GM19023 (cell line): Measurements from ENCODE around the gene ITGA11.

Source experiments
- ATAC-seq: cut with Tn5 transposase; IDR thresholded peaks from one replicate; pipeline ENCODE4 v1.9.1; 2021; ENCODE audit warnings: mild to moderate bottlenecking, moderate library complexity; ENCODE audit not compliant: unreplicated experiment

Gene ITGA11

GRCh38 chr15:68300115-68300940, 131.6 kb downstream of the ITGA11 start:
- ATAC-seq = no peak

GRCh38 chr15:68299436-68299835, 132.5 kb downstream of the ITGA11 start:
- peak; percentile 9 for ATAC-seq

GRCh38 chr15:68298882-68299381, 133.0 kb downstream of the ITGA11 start:
- peak; percentile 77 for ATAC-seq

GRCh38 chr15:68298336-68298735, 133.6 kb downstream of the ITGA11 start:
- no peak for ATAC-seq

GRCh38 chr15:68295014-68295805, 136.8 kb downstream of the ITGA11 start:
- no peak for ATAC-seq

- no peak for ATAC-seq
These were observed 139.0 kb downstream of the ITGA11 start for GRCh38 chr15:68292967-68293366.

GRCh38 chr15:68292157-68292781, 139.7 kb downstream of the ITGA11 start:
- no peak for ATAC-seq

DNA sequence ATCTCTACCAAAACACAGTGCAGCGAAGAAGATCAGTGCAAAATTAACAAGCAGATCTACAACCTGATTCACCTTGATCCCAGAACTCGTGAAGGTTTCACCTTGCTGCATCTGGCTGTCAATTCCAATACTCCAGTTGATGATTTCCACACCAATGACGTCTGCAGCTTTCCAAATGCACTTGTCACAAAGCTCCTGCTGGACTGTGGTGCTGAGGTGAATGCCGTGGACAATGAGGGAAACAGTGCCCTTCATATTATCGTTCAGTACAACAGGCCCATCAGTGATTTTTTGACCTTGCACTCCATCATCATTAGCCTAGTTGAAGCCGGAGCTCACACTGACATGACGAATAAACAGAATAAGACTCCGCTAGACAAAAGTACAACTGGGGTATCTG, 141.2 kb downstream of the ITGA11 start:
- no peak for ATAC-seq

- ATAC-seq = no peak
These were observed 142.2 kb downstream of the ITGA11 start for GRCh38 chr15:68289621-68290352.

DNA sequence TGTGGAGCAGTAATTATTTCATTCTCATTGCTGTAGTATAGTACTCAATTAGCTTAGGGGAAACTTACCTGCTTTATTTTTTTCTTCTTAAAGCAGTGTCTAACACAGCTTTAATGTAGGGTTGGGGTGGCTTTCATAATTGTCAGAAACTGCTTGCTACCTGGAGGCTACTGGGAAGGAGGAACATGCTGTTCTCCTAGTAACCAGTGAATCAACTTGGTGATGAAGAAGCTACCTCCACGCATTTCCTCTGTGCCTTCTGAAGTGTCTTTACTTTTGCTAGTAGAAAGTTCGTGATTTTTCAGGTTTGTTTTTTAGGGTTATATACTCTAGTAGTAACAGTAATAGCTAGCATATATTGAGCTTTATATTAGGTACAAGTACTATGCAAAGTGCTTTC, 142.9 kb downstream of the ITGA11 start:
- ATAC-seq = no peak

- ATAC-seq = no peak
These were observed 145.7 kb downstream of the ITGA11 start for GRCh38 chr15:68286256-68286655.

DNA sequence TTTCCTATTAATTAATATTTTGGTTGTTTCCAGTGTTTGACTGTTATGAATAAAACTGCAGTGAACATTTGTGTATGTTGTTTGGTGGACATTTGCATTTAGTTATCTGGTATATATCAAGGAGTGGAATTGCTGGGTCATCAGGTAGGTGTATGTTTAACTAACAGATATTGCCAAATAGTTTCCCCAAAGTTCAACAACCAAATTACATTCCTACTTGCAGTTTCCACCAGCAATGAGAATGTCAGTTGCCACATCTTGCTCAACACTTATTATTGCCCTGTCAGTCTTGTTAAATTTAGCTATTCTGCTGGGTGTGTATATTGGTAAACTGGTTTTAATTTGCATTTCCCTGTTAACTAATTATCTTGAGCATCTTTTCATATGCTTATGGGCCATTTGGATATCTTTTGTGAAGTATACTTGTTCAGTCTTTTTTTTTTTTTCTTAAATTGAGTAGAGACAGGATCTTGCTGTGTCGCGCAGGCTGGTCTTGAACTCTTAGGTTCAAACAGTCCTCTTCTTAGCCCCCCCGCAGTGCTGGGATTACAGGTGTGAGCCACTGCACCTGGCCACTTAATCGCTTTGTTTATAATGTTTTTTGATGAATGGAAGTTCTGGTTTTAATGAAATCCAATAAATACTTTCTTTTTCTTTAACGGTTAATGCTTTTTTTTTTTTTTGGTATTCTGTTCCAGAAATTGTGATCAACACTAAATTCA, 146.5 kb downstream of the ITGA11 start:
- no peak for ATAC-seq

- ATAC-seq = no peak
These were observed 147.2 kb downstream of the ITGA11 start for GRCh38 chr15:68284616-68285258.

- ATAC-seq = no peak
These were observed 148.6 kb downstream of the ITGA11 start for GRCh38 chr15:68283401-68283800.

DNA sequence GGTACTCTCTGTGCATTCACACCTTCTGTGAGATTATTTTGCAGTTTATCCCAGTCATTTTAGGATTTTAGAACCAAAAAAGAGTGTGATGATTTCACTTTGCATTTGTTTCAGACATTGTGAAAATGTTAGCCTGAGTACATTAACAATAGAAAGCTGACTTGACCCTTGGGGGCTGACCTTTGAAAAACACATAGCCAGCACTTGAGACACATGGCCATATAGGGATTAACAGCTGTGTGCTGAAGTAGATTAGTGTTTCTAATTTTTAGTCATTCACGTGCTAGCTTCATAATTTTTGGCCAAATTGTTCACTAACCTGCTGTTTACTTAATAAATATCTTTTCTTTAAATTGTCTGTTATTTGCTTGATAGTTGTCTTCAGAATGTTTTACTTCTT, 151.0 kb downstream of the ITGA11 start:
- ATAC-seq = no peak

DNA sequence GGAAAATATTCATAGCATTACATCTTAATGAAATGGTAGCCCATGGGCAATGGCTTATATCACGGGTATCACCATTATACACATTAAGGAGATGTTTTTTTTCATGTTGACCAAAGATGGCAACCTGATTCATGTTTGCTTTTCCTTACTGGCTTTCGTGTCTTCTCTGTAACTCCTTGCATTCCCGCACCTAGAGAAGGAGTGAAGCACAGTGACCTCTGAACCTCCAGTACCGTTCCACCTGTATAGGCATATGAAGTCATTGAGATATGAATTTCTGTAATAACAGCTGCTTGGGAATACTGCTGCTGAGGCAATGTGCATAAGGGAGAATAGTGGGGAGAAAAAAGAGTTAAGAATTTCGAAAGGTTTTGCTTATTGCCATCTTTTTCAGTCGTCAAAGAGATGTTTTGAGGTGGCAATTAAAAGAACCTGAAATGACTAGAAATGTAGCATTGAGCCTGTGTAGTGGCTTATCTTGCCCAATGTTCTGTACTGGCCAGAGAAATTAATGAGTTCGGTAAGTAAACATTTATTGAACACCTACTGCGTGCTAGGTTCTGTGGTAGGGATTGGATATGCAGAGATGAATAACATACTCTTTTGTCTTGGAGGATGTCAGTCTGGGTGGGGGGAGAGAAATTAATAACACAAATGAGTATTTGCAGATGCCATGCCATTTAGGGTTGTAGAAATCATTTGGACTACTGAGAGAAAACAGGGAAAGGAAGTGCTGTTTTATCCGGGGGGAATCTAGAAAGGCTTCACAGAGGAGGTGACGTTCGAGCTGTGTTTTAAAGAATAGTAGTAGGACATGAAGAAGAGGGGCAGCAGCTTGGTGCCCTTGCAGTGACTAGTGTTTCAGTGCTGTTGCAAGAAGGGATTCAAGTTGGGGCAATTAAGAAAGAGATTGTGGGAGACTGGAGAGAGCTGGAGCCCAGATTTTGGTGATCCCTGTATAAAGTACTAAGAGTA, 151.9 kb downstream of the ITGA11 start:
- ATAC-seq = no peak

DNA sequence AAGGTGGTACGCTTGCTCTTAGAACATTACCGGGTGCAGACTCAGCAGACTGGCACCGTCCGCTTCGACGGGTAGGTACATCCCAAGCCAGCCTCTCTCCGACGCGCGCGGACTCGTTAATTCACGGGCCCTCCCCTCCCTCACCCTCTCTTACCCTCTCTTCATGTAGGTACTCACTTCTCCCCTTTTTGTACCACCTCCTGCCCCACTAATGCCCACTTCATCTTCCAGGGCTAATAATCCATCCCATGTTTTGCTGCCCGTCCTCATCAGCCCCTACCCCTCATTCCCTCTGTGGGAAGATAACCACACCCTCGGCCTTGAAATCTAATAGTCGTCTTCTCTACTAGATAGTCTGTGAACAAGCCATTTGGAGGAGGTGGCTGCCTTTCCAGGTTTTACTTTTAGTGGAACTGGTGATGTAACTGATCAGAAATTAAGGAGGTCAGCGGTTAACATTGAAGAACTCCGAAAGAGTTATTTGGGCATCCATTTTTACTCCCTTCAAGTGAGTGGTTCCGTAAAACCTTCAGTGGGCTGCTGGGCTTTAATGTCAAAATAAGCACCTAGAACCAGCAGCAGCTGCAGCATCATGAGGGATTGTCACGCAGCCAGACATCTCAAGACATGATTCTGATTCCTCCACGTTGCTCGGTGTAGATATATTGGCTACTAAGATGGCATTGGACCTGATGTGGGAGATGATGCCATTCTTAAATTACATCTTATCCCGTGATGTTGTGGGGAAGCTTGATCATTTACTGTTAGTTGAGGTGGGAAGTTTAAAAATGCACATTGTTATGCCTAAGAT, 153.2 kb downstream of the ITGA11 start:
- ATAC-seq = peak; percentile 7

DNA sequence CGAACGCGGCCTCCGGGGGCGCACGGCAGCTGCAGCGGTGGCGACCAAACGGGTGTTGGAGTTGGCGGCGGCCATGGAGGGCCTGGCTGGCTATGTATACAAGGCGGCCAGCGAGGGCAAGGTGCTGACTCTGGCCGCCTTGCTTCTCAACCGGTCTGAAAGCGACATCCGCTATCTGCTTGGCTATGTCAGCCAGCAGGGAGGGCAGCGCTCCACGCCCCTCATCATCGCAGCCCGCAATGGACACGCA, 153.7 kb downstream of the ITGA11 start:
- ATAC-seq = no peak
